Adrenal gland (tissue), 19 donors: Measurements from ENCODE around the gene FOXG1. TPM values are rescaled to one million over a fixed set of nuclear protein-coding genes. Genes with fewer than 3 reads are reported as not detected.

Experiments used
- DNase-seq, 7 donors: peaks; one replicate each; pipeline ENCODE4 v3.0.0-alpha.2; 2019 to 2020
- H3K27ac ChIP-seq, 5 donors: fragments of 200-600 bp; sonication (generic) in 4 of 5; 1 replicate in 3 of 5; 2 replicates in 2 of 5; pipeline versions ENCODE4 v1.5.1 to v1.8.0; 2016 to 2020; ENCODE audit warnings: mild to moderate bottlenecking in 1 of 5
- H3K27me3 ChIP-seq: fragments of 200-600 bp; 2 replicates; pipeline ENCODE4 v1.8.0; 2021
- H3K36me3 ChIP-seq, 2 donors: fragments of 200-600 bp; replicated peaks in 1 of 2; 1 replicate in 1 of 2; 2 replicates in 1 of 2; pipeline versions ENCODE4 v1.5.1 to v1.8.0; 2018 to 2022
- H3K4me1 ChIP-seq, 2 donors: fragments of 200-600 bp; replicated peaks in 1 of 2; 1 replicate in 1 of 2; 2 replicates in 1 of 2; pipeline versions ENCODE4 v1.5.1 to v1.8.0; 2018 to 2021
- H3K4me3 ChIP-seq, 4 donors: fragments of 200-600 bp; sonication (generic) in 3 of 4; one replicate each; pipeline ENCODE4 v1.5.1; 2016 to 2018
- H3K9me3 ChIP-seq, 3 donors: fragments of 200-600 bp; sonication (generic) in 1 of 3; replicated peaks in 1 of 3; 1 replicate in 2 of 3; 2 replicates in 1 of 3; pipeline versions ENCODE4 v1.5.1 to v1.8.0; 2016 to 2021
- CTCF ChIP-seq, 6 experiments: fragments of 450-650 bp in 4 of 6; fragments of 200-600 bp in 2 of 6; sonication (generic) in 1 of 6; IDR thresholded peaks; 1 replicate in 5 of 6; 2 replicates in 1 of 6; pipeline versions ENCODE4 v1.5.1 to v1.8.0; 2016 to 2021; ENCODE audit warnings: antibody characterized with exemption in 6 of 6, mild to moderate bottlenecking in 2 of 6, moderate library complexity in 1 of 6
- POLR2A ChIP-seq, 2 donors: fragments of 450-650 bp; IDR thresholded peaks; one replicate each; pipeline ENCODE4 v1.6.1; 2017; ENCODE audit warnings: antibody characterized with exemption in 2 of 2, mild to moderate bottlenecking in 2 of 2, moderate library complexity in 1 of 2
- whole genome bisulfite sequencing, 4 donors: extraction: QIAGEN DNeasy Blood & Tissue Kit in 2 of 4; methylation state at CpG; one replicate each; pipeline versions ENCODE4 v1.1.5 to v1.1.7; 2013 to 2017; 5-methylcytosine and 5-hydroxymethylcytosine counted together
- intact Hi-C, 2 donors: fragments of 100-400 bp; cut with DNase I; formaldehyde crosslinking; loops; one replicate each; pipeline versions ENCODE4 v1.14.1 to v1.15.0; 2022 to 2023
- long read RNA-seq, 10 donors: library from polyadenylated mRNA in 3 of 10; unstranded in 2 of 10; stranded (forward) in 1 of 10; transcript quantifications; one replicate each; pipeline ENCODE4 v2.0.0 and lab custom pipeline, GENCODE V29; 2021 to 2026
- polyA plus RNA-seq, 3 donors: library from polyadenylated mRNA; stranded (reverse); fragments of 200-250 nt in 2 of 3; fragments of 350-450 nt in 1 of 3; fragmentation: Illumina TruSeq in 1 of 3; extraction: RNeasy Lipid Tissue Mini Kit (QIAGEN cat#74804) in 1 of 3; gene quantifications; one replicate each; pipeline ENCODE4 v1.2.3, GENCODE V29; 2013 to 2014
- total RNA-seq, 9 donors: library from RNA; depleted of rRNA in 4 of 9; stranded (reverse); fragments of >200 nt in 4 of 9; fragments of 120-200 nt in 1 of 9; fragmentation: NEBNext Ultra II Directional in 1 of 9; extraction: Animal tissue kit (Norgen Biotek cat#: 25700) in 1 of 9; gene quantifications; one replicate each; pipeline versions ENCODE4 v1.1.0 to v1.2.4, GENCODE V29; 2013 to 2023
- donor health status: healthy with polysubstance abuse.
- donor health status: Bipolar disorder and iron deficiency.
- donor health status: DM: yes; HTN: yes; CAD: no.
- donor health status: DM: no; HTN: no; CAD: no.
- donor health status: DM: no; HTN: no; CAD: no.
- donor health status: DM: yes; HTN: yes; CAD: no.

The FOXG1 gene
- under 1 TPM in 2 of 9 donors, not detected in 7; 0.07 to 0.10 TPM for total RNA-seq
- under 1 TPM in 2 of 3 donors, not detected in 1; 0.07 to 0.08 TPM for polyA plus RNA-seq
- long read RNA-seq, donor 1, result 0 reads
- long read RNA-seq, donor 2, result 0 reads
- long read RNA-seq, donor 3, result 0 reads
- long read RNA-seq, donor 4, result 0 reads
- long read RNA-seq, donor 5, result 0 reads
- long read RNA-seq, donor 6, result 0 reads
- long read RNA-seq, donor 7, result 0 reads
- long read RNA-seq, donor 8, full-length matches to known transcripts, result 1 of 1 reads
- long read RNA-seq, donor 8, partial matches to known transcripts, result 0 of 1 reads
- long read RNA-seq, donor 8, other reads (novel, unspliced or antisense), result 0 of 1 reads
- long read RNA-seq, donor 9, full-length matches to known transcripts, result 1 of 1 reads
- long read RNA-seq, donor 9, partial matches to known transcripts, result 0 of 1 reads
- long read RNA-seq, donor 9, other reads (novel, unspliced or antisense), result 0 of 1 reads
- long read RNA-seq, donor 10, full-length matches to known transcripts, result 1 of 1 reads
- long read RNA-seq, donor 10, partial matches to known transcripts, result 0 of 1 reads
- long read RNA-seq, donor 10, other reads (novel, unspliced or antisense), result 0 of 1 reads

DNA sequence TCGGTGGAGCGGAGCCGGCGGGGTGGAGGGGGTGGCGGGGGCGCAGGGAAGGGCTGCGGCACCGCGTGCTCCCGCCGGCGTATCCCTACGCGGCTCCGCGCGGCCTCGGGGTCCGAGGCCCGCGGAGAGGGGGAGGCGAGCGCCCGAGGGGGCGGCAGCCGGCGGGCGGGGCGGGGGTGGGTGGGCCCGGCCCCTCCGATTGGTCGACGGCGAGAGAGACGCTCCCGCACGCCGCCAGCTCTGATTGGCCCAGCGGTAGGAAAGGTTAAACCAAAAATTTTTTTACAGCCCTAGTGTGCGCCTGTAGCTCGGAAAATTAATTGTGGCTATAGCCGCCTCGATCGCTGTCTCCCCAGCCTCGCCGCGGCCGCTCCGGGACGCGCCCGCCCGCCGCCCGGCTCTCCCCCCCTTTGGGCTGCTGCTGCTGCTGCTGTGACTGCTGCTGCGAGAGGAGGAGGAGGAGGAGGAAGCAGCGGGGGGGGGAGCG is at the start of gene FOXG1:
FOXG1 (plus strand) TSS at position 319 of the 487 bp plus-strand sequence. CDS start 493 bp downstream, outside the sequence.
- peaks cover 75% of the 10 kb centered on the region for H3K27me3 ChIP-seq
- no peak for TF ChIP-seq POLR2A (IDR thresholded peaks at IDR 0.05)
- TF ChIP-seq CTCF (IDR thresholded peaks at IDR 0.05), result no peak
- no peak within 1 kb of the TSS for H3K27ac ChIP-seq
- peak within 1 kb of the TSS in 2 of 4 donors; percentile 6 to 52 for H3K4me3 ChIP-seq
- peaks cover 0 to 15% of the 10 kb centered on the region in 2 donors for H3K4me1 ChIP-seq
- H3K36me3 ChIP-seq, result no peaks in the 10 kb centered on the region
- DNase-seq, result no peak
- WGBS, 4 donors, result 3 to 6% (median 3%) methylated on average over 16 to 58 of the region's 58 CpGs
- intact Hi-C loops, result no loop called here
- H3K9me3 ChIP-seq, result no peaks in the 10 kb centered on the region

DNA sequence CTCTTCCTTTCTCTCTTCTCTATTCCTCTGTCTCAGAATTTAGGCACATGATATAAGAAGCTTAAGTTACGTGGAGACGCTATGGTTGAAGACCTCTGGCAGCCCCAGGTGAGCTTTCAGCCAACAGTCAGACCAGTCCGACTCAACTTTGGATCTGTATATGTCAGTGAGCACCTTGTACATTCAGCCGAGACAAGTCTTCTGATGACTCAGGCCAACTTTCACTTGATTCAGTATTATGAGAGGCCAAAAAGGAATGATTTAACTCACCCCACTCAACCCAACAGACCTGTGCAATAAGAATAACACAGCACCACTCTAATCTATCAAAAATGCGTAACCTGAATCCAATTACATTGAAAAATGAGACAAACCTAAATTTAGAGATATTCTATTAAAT is 47.5 kb upstream of the FOXG1 start:
- WGBS, 4 donors, result 68 to 80% (median 75%) methylated on average over 5 of the region's 5 CpGs
- no peak overlapping the region for H3K27ac ChIP-seq
- DNase-seq, result no peak
- H3K36me3 ChIP-seq, result no peaks in the 10 kb centered on the region
- no peaks in the 10 kb centered on the region for H3K9me3 ChIP-seq
- H3K4me3 ChIP-seq, result no peak overlapping the region
- H3K4me1 ChIP-seq, result no peaks in the 10 kb centered on the region
- H3K27me3 ChIP-seq, result no peaks in the 10 kb centered on the region
- TF ChIP-seq POLR2A (IDR thresholded peaks at IDR 0.05), result no peak
- no peak for TF ChIP-seq CTCF (IDR thresholded peaks at IDR 0.05)
- intact Hi-C loops, result no loop called here

GRCh38 chr14:28731358-28731757 is 35.2 kb upstream of the FOXG1 start:
- H3K36me3 ChIP-seq, result no peaks in the 10 kb centered on the region
- H3K4me1 ChIP-seq, result no peaks in the 10 kb centered on the region
- intact Hi-C loops, result no loop called here
- no peak overlapping the region for H3K4me3 ChIP-seq
- 41 to 72% (median 55%) methylated on average over 2 of the region's 2 CpGs for WGBS, 4 donors
- H3K27ac ChIP-seq, result no peak overlapping the region
- no peaks in the 10 kb centered on the region for H3K27me3 ChIP-seq
- H3K9me3 ChIP-seq, result no peaks in the 10 kb centered on the region
- TF ChIP-seq CTCF (IDR thresholded peaks at IDR 0.05) (no peak), POLR2A (IDR thresholded peaks at IDR 0.05) (no peak)
- DNase-seq, result no peak

GRCh38 chr14:28742171-28742846 is 24.3 kb upstream of the FOXG1 start:
- DNase-seq, result no peak
- no peaks in the 10 kb centered on the region for H3K27me3 ChIP-seq
- no peaks in the 10 kb centered on the region for H3K4me1 ChIP-seq
- peaks cover 0 to 4% (median 0%) of the 10 kb centered on the region in 3 donors for H3K9me3 ChIP-seq
- TF ChIP-seq POLR2A (IDR thresholded peaks at IDR 0.05), result no peak
- no peak overlapping the region for H3K4me3 ChIP-seq
- WGBS, 4 donors, result 48 to 54% (median 51%) methylated on average over 3 of the region's 3 CpGs
- no peak overlapping the region for H3K27ac ChIP-seq
- intact Hi-C loops, result no loop called here
- H3K36me3 ChIP-seq, result no peaks in the 10 kb centered on the region
